ENCODE data around the gene MED26. TPM values are rescaled to one million over a fixed set of nuclear protein-coding genes. Genes with fewer than 3 reads are reported as not detected.
"Not testable (repeated sequence)": the region's sequence is repeated elsewhere in the genome, so short reads cannot be mapped to it uniquely, and the experiment has no call there.

MED26 gene
- total and polyA plus RNA-seq, 2 of the 13 experiments (the other 11 are each of a cell fraction or from before 2014, with no cell fraction given): 3.5 to 3.8 TPM

DNA sequence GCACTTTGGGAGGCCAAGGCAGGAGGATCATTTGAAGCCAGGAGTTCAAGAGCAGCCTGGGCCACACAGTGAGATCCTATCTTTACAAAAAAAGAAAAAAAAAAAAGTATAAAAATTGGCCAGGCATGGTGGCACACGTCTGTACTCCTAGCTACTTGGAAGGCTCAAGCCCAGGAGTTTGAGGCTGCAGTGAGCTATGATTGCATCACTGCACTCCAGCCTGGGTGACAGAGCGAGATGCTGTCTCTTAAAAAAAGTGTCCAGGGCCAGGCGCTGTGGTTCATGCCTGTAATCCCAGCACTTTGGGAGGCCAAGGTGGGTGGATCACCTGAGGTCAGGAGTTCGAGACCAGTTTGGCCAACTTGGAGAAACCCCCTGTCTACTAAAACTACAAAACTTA, 45.8 kb upstream of the MED26 start:
- intact Hi-C loops (cut with micrococcal nuclease; ENCODE audit: unreplicated experiment); CTCF ChIA-PET (ENCODE audit: low intra/inter-chr PET ratio, low total read pairs); in situ Hi-C loops (cut with HindIII; ENCODE audit: extremely low pct_ligation_motif_present, low pct_unique_long_range_greater_than_20kb); H3K36me3 ChIP-seq (replicated peaks in 1 of 2; ENCODE audit: control insufficient read depth in 1 of 2, insufficient read depth in 2 of 2, low read length in 2 of 2); H3K27ac ChIP-seq (ENCODE audit: extremely low read length, insufficient read depth, low read length); POLR2A ChIA-PET; ATAC-seq; H3K27me3 ChIP-seq (ENCODE audit: control insufficient read depth in 1 of 2, insufficient read depth in 2 of 2, low read length in 2 of 2); H4K20me1 ChIP-seq (ENCODE audit: insufficient read depth, low read length); FAIRE-seq; H3K4me2 ChIP-seq (ENCODE audit: low read depth, low read length); H2AFZ ChIP-seq (ENCODE audit: low read length); H3K9ac ChIP-seq (ENCODE audit: insufficient read depth, low read depth, low read length); DNase-seq (ENCODE audit: low spot score); H3K79me2 ChIP-seq (ENCODE audit: insufficient read depth, low read length); H3K4me3 ChIP-seq (replicated peaks in 1 of 3; ENCODE audit: insufficient read depth in 1 of 3, low read depth in 2 of 3, low read length in 3 of 3); H3K9me3 ChIP-seq (ENCODE audit: low read length); BruUV-seq (replicated peaks); TF ChIP-seq ATF7 (CRISPR knock-in tag; IDR thresholded peaks at IDR 0.05): not testable (repeated sequence)
- H3K4me1 ChIP-seq (ENCODE audit: insufficient read depth, low read length): peaks cover 14% of the 10 kb centered on the region; the same call in 1 of the 2 replicates
- 90% methylated on average over 4 of the region's 4 CpGs for WGBS (ENCODE audit: low lambda C conversion rate)
- peak; percentile 37; the same call in 1 of the 2 replicates for TF ChIP-seq ATF7 (IDR thresholded peaks at IDR 0.05)

DNA sequence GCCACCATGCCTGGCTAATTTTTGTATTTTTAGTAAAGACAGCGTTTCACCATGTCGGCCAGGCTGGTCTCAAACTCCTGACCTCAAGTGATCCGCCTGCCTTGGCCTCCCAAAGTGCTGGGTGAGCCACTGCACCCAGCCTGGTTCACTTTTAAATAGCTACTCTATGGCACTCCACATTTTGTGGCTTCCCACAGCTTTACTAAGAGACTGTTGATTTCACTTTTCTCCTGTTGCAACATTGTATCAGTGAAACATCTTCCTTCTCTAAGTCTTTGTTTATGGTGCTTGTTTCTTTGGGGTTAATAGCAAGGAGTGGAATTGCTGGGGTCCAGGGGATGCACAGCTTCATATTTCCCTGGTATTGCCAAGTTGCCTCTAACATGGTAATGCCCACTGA, 45.2 kb upstream of the MED26 start:
- no peaks in the 10 kb centered on the region for H3K9me3 ChIP-seq (ENCODE audit: low read length)
- TF ChIP-seq, protein P1, sequence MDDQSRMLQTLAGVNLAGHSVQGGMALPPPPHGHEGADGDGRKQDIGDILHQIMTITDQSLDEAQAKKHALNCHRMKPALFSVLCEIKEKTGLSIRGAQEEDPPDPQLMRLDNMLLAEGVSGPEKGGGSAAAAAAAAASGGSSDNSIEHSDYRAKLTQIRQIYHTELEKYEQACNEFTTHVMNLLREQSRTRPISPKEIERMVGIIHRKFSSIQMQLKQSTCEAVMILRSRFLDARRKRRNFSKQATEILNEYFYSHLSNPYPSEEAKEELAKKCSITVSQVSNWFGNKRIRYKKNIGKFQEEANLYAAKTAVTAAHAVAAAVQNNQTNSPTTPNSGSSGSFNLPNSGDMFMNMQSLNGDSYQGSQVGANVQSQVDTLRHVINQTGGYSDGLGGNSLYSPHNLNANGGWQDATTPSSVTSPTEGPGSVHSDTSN (CRISPR knock-in tag; IDR thresholded peaks at IDR 0.05; ENCODE audit: borderline replicate concordance): no peak
- TF ChIP-seq KLF11 (CRISPR knock-in tag; IDR thresholded peaks at IDR 0.05) (no peak), ZBTB7A (CRISPR knock-in tag; IDR thresholded peaks at IDR 0.05) (no peak), ZNF598 (CRISPR knock-in tag; IDR thresholded peaks at IDR 0.05; ENCODE audit: borderline replicate concordance) (no peak), TAF1 (CRISPR knock-in tag; IDR thresholded peaks at IDR 0.05) (no peak), MXD4 (CRISPR knock-in tag; IDR thresholded peaks at IDR 0.05) (no peak)
- TF ChIP-seq, protein P2, sequence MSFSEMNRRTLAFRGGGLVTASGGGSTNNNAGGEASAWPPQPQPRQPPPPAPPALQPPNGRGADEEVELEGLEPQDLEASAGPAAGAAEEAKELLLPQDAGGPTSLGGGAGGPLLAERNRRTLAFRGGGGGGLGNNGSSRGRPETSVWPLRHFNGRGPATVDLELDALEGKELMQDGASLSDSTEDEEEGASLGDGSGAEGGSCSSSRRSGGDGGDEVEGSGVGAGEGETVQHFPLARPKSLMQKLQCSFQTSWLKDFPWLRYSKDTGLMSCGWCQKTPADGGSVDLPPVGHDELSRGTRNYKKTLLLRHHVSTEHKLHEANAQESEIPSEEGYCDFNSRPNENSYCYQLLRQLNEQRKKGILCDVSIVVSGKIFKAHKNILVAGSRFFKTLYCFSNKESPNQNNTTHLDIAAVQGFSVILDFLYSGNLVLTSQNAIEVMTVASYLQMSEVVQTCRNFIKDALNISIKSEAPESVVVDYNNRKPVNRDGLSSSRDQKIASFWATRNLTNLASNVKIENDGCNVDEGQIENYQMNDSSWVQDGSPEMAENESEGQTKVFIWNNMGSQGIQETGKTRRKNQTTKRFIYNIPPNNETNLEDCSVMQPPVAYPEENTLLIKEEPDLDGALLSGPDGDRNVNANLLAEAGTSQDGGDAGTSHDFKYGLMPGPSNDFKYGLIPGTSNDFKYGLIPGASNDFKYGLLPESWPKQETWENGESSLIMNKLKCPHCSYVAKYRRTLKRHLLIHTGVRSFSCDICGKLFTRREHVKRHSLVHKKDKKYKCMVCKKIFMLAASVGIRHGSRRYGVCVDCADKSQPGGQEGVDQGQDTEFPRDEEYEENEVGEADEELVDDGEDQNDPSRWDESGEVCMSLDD (CRISPR knock-in tag; IDR thresholded peaks at IDR 0.05; ENCODE audit: borderline replicate concordance): no peak
- no peak overlapping the region for H3K4me3 ChIP-seq (replicated peaks in 1 of 3; ENCODE audit: insufficient read depth in 1 of 3, low read depth in 2 of 3, low read length in 3 of 3)
- H3K9ac ChIP-seq (ENCODE audit: insufficient read depth, low read depth, low read length): no peak overlapping the region
- BruUV-seq (replicated peaks): no TSS peak
- CTCF ChIA-PET (ENCODE audit: low intra/inter-chr PET ratio, low total read pairs): no interaction called here
- in situ Hi-C loops (cut with HindIII; ENCODE audit: extremely low pct_ligation_motif_present, low pct_unique_long_range_greater_than_20kb): no loop called here
- no peak for FAIRE-seq
- no peak for DNase-seq (ENCODE audit: low spot score)
- H4K20me1 ChIP-seq (ENCODE audit: insufficient read depth, low read length): no peaks in the 10 kb centered on the region
- no peaks in the 10 kb centered on the region for H3K27me3 ChIP-seq (ENCODE audit: control insufficient read depth in 1 of 2, insufficient read depth in 2 of 2, low read length in 2 of 2)
- no peaks in the 10 kb centered on the region for H3K36me3 ChIP-seq (replicated peaks in 1 of 2; ENCODE audit: control insufficient read depth in 1 of 2, insufficient read depth in 2 of 2, low read length in 2 of 2)
- H2AFZ ChIP-seq (ENCODE audit: low read length): no peak overlapping the region
- no peak overlapping the region for H3K4me2 ChIP-seq (ENCODE audit: low read depth, low read length)
- peaks cover 20% of the 10 kb centered on the region for H3K4me1 ChIP-seq (ENCODE audit: insufficient read depth, low read length)
- no peak for ATAC-seq
- H3K79me2 ChIP-seq (ENCODE audit: insufficient read depth, low read length): no peaks in the 10 kb centered on the region
- H3K27ac ChIP-seq (ENCODE audit: extremely low read length, insufficient read depth, low read length): no peak overlapping the region
- POLR2A ChIA-PET: no interaction called here
- intact Hi-C loops (cut with micrococcal nuclease; ENCODE audit: unreplicated experiment): no loop called here
- 85% methylated on average over 3 of the region's 3 CpGs for WGBS (ENCODE audit: low lambda C conversion rate)
